GM18505 (cell line): ENCODE data around the gene CST11.
"Not testable (repeated sequence)": the region's sequence is repeated elsewhere in the genome, so short reads cannot be mapped to it uniquely, and the experiment has no call there.

ENCODE experiments used
- ATAC-seq: cut with Tn5 transposase; IDR thresholded peaks from one replicate; pipeline ENCODE4 v1.9.1; 2021; ENCODE audit not compliant: unreplicated experiment
- POLR2A ChIP-seq: IDR thresholded peaks from 4 replicates; pipeline ENCODE4 v1.6.1; 2011; ENCODE audit warnings: borderline replicate concordance; ENCODE audit not compliant: insufficient read depth, insufficient read length; ENCODE audit errors: extremely low read depth

Gene CST11

DNA sequence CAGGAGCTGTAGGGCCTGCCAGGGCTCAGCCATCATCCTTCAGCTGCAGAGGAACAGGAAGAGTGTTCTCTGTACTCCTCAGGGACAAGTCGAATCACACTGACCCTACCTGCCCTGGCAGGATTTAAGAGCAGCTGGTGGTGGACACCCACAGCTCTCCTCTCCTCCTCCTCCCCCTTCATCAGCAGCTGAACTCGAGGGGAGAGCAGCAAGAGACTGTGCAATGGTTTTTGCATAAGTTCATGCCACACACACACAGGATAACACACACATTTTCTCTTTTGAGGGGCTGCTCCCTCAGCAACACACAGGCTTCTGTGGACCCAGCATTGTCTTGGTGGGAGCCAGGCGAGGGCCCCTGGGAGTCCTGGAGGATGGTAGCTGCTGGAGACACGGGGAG is at the start of gene CST11:
Gene CST11 (minus strand): TSS at position 101 of the 400 bp plus-strand sequence. CDS start 65 bp downstream, at position 36.
- no peak for TF ChIP-seq POLR2A
- no peak for ATAC-seq

DNA sequence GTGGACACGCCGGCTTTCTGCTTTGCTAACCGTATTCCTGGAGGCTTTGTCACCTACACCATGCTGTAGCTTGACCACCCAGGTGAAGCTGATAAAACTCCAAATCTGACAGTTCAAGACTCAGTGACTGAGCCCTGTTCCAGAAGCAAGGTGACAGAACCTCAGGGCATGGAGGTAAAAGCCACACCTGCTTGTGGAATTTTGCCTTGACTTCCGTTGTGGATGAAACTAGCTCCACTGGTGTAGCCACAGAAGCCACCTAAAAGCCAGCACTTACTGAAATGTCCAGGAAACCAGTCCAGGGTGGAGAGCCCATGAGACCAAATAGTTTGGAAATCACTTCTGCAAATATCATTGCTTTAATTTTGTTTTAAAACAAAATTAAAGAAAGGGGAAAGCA is 49.2 kb upstream of the CST11 start:
- TF ChIP-seq POLR2A: no peak
- ATAC-seq: no peak

GRCh38 chr20:23497536-23497935 is 44.9 kb upstream of the CST11 start:
- no peak for TF ChIP-seq POLR2A
- ATAC-seq: no peak

GRCh38 chr20:23493172-23493772 is 40.6 kb upstream of the CST11 start:
- ATAC-seq: no peak
- TF ChIP-seq POLR2A: no peak

GRCh38 chr20:23492292-23492691 is 39.6 kb upstream of the CST11 start:
- TF ChIP-seq POLR2A: no peak
- ATAC-seq: no peak

DNA sequence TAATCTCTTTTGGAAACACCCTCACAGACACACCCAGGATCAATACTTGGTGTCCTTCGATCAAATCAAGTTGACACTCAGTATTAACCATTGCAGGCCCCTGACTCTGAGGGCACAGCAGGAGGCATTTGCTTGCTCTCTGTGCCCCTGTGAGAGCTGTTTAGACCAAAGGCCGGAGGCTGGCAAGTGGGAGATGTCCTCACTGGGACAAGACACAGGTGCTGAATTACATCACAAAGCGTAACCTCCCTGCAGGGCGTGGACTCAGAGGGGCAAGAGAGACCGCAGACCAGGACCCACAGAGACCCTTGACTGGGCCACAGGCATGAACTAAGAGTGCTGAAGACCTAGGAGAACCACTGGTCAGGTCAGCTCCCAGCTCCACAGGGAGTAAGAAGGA is 38.1 kb upstream of the CST11 start, which contains the start of gene CST8:
Gene CST8 (plus strand): TSS at position 301 of the 400 bp plus-strand sequence. CDS start 551 bp downstream, outside the sequence.
- TF ChIP-seq POLR2A: no peak
- no peak for ATAC-seq

DNA sequence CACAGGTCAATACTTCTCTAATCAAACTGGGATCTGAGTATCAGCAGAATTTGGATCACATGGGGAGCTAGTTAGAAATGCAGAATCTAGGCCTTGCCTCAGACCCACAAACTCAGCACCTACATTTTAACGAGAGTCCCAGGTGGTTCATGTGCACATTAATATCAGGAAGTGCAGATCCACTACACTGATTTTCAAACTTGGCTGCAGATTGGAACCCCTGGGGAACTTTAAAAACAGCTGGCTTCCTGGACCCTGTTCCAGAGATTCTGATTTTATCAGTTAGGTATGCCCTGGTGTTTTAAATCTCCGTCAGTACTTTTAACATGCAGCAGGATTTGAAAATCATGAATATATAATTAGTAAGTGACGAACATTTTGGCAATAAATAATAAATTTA is 36.3 kb upstream of the CST11 start:
- TF ChIP-seq POLR2A: no peak
- ATAC-seq: no peak

DNA sequence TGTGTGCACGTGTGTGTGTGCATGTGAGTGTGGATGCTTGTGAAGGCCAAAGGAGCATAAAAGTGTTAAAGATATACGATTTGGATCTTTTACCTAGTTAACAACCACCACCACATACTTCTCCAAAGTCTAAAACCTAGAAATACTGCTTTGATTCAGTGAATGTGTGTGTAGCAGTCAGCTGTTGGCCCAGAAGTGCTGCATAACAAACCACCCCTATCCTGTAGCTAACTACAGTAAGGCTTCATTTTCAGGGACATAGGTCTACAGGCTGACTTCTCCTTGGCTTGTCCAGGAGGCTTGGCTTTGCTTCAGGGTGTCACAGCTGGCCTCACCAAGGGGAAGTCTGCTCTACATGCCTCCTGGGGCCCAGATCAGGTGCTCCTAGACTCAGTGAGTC is 35.8 kb upstream of the CST11 start:
- no peak for TF ChIP-seq POLR2A
- no peak for ATAC-seq

GRCh38 chr20:23484081-23484480 is 31.4 kb upstream of the CST11 start:
- no peak for ATAC-seq
- no peak for TF ChIP-seq POLR2A

DNA sequence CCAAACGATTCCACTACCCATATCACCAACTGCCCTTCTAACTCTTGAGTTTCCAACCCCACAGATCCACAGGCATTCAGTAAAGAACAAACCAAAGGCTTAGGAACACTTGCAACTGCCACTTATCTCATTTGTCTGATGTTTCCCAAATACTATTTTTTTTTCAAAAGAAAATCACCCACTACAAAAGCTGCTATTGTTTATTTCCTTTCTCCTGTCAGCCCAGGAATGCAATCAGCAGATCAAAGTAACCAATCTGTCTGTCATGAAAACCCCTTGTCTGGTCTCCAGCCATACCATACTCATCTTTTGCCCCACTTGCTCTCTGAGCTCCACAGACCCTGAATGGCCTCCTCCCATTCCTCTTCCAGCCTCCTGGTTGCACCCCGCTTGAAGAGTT is 29.5 kb upstream of the CST11 start:
- TF ChIP-seq POLR2A: no peak
- ATAC-seq: no peak

DNA sequence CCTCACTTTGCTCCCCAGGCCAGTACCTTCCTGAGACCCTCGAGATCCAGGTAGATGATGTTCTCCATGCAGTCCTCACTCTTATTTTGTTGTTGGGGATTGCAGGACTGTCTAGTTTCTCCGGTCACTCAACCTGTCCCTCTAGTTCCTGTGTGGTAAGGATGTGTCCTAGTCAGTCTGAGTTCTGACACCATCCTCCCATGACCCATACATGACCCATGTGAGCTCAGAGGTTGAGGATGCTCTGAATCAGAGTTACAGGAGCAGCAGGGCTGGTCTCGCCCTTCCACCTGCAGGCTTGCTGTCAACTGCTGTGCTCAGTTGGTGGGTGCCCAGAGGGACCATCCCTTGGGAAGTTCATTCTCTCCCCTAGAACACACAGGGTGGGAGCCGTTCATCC is 26.4 kb upstream of the CST11 start:
- ATAC-seq: no peak
- TF ChIP-seq POLR2A: no peak

- no peak for TF ChIP-seq POLR2A
- ATAC-seq: no peak
Measured at GRCh38 chr20:23477223-23477622, 24.5 kb upstream of the CST11 start.

- TF ChIP-seq POLR2A: no peak
- no peak for ATAC-seq
Measured at GRCh38 chr20:23476015-23476754, 23.5 kb upstream of the CST11 start.

DNA sequence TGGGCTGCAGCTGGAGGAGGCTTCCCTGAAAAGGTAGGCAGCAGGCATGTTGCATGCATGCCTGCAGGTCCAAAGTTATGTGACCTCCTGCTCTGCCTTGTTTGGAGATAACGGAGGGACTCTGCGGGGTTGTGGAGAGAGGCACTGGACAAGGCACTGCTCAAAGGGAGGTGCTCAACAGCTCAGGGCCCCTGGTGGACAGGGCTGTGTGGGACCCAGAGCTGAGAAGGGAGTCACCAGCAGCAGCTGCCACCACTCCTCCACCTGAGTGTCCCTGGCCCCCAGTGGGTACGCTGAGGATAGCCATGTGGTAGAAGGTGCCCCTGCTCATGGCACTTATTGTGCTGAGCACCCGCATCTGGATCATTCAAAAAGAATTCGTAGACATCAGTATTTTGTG is 22.7 kb upstream of the CST11 start:
- ATAC-seq: no peak

GRCh38 chr20:23473293-23473692 is 20.6 kb upstream of the CST11 start:
- ATAC-seq: not testable (repeated sequence)

More for the DNA sequence above, 22.7 kb upstream of the CST11 start:
- no peak for TF ChIP-seq POLR2A

- ATAC-seq: not testable (repeated sequence)
Measured at GRCh38 chr20:23472306-23472705, 19.6 kb upstream of the CST11 start.

DNA sequence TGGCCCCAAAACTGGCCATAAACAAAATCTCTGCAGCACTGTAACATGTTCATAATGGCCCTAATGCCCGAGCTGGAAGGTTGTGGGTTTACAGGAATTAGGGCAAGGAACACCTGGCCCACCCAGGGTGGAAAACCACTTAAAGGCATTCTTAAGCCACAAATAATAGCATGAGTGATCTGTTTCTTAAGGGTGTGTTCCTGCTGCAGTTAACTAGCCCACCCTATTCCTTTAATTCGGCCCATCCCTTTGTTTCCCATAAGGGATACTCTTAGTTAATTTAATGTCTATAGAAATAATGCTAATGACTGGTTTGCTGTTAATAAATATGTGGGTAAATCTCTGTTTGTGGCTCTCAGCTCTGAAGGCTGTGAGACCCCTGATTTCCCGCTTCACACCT is 14.3 kb upstream of the CST11 start:
- not testable (repeated sequence) for ATAC-seq
